ENCODE results near the gene HIBCH. TPM values are rescaled to one million over a fixed set of nuclear protein-coding genes. Genes with fewer than 3 reads are reported as not detected.
"Not testable (repeated sequence)": the region's sequence is repeated elsewhere in the genome, so short reads cannot be mapped to it uniquely, and the experiment has no call there.

The HIBCH gene
- total and polyA plus RNA-seq, 2 donors from 2014 or later, result 35.7 to 115 TPM

DNA sequence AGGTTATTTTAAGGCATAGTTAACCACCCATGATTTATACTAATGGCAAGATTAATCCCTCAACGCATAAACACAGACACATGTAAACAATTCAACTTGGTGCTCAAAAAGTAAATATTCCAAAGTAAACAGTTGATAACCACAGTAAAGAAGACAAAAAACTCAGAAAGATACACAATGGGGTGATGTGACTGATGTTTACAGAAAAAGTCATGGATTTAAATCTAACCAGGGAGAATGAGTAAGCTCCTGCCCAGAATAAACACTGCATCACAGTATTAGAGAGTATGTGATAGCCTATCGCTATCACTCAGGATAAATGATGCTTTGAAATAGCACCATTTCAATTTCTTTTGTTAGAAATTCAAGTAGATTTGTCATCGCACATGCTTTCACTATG lies 49.3 kb downstream of the HIBCH start:
- Histone ChIP-seq H3K27me3 (ENCODE audit: control insufficient read depth, insufficient read depth, low read length) (no peaks in the 10 kb centered on the region), H3K9ac (ENCODE audit: low read length in 3 of 3) (no peak overlapping the region), H3K4me3 (ENCODE audit: low read length in 3 of 3) (no peak overlapping the region), H3K9me3 (ENCODE audit: control insufficient read depth in 2 of 3, insufficient read depth in 1 of 3, low read length in 3 of 3) (no peaks in the 10 kb centered on the region), H3K4me1 (ENCODE audit: control insufficient read depth in 2 of 3, insufficient read depth in 2 of 3, low read depth in 1 of 3, low read length in 3 of 3) (no peaks in the 10 kb centered on the region), H3K36me3 (ENCODE audit: control insufficient read depth in 2 of 3, insufficient read depth in 3 of 3, low read length in 3 of 3) (no peaks in the 10 kb centered on the region), H3K27ac (ENCODE audit: low read depth in 2 of 2, low read length in 2 of 2) (no peak overlapping the region)
- TF ChIP-seq, protein P1, sequence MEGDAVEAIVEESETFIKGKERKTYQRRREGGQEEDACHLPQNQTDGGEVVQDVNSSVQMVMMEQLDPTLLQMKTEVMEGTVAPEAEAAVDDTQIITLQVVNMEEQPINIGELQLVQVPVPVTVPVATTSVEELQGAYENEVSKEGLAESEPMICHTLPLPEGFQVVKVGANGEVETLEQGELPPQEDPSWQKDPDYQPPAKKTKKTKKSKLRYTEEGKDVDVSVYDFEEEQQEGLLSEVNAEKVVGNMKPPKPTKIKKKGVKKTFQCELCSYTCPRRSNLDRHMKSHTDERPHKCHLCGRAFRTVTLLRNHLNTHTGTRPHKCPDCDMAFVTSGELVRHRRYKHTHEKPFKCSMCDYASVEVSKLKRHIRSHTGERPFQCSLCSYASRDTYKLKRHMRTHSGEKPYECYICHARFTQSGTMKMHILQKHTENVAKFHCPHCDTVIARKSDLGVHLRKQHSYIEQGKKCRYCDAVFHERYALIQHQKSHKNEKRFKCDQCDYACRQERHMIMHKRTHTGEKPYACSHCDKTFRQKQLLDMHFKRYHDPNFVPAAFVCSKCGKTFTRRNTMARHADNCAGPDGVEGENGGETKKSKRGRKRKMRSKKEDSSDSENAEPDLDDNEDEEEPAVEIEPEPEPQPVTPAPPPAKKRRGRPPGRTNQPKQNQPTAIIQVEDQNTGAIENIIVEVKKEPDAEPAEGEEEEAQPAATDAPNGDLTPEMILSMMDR (IDR thresholded peaks at IDR 0.05; ENCODE audit: borderline replicate concordance, extremely low read depth, insufficient read depth), result no peak
- FAIRE-seq, result no peak
- intact Hi-C loops (cut with DNase I), result no loop called here
- DNase-seq, result no peak

DNA sequence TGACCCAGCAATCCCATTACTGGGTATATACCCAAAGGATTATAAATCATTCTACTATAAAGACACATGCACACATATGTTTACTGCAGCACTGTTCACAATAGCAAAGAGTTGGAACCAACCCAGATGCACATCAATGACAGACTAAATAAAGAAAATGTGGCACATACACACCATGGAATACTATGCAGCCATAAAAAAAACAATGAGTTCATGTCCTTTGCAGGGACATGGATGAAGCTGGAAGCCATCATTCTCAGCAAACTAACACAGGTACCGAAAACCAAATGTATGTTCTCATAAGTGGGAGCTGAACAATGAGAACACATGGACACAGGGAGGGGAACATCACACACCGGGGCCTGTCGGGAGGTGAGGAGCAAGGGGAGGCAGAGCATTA lies 49.9 kb downstream of the HIBCH start:
- FAIRE-seq; H3K9me3 ChIP-seq (ENCODE audit: control insufficient read depth in 2 of 3, insufficient read depth in 1 of 3, low read length in 3 of 3); H3K27ac ChIP-seq (ENCODE audit: low read depth in 2 of 2, low read length in 2 of 2); H3K36me3 ChIP-seq (ENCODE audit: control insufficient read depth in 2 of 3, insufficient read depth in 3 of 3, low read length in 3 of 3); H3K4me1 ChIP-seq (ENCODE audit: control insufficient read depth in 2 of 3, insufficient read depth in 2 of 3, low read depth in 1 of 3, low read length in 3 of 3); H3K4me3 ChIP-seq (ENCODE audit: low read length in 3 of 3); DNase-seq; H3K27me3 ChIP-seq (ENCODE audit: control insufficient read depth, insufficient read depth, low read length); H3K9ac ChIP-seq (ENCODE audit: low read length in 3 of 3); intact Hi-C loops (cut with DNase I): not testable (repeated sequence)

GRCh38 chr2:190267302-190267701 lies 52.3 kb downstream of the HIBCH start:
- no peak overlapping the region for H3K4me3 ChIP-seq (ENCODE audit: low read length in 3 of 3)
- TF ChIP-seq, protein P1 (IDR thresholded peaks at IDR 0.05; ENCODE audit: borderline replicate concordance, extremely low read depth, insufficient read depth), result no peak
- H3K4me1 ChIP-seq (ENCODE audit: control insufficient read depth in 2 of 3, insufficient read depth in 2 of 3, low read depth in 1 of 3, low read length in 3 of 3), result no peaks in the 10 kb centered on the region
- intact Hi-C loops (cut with DNase I), result no loop called here
- no peak for FAIRE-seq
- H3K27ac ChIP-seq (ENCODE audit: low read depth in 2 of 2, low read length in 2 of 2), result no peak overlapping the region
- no peak for DNase-seq
- H3K27me3 ChIP-seq (ENCODE audit: control insufficient read depth, insufficient read depth, low read length), result no peaks in the 10 kb centered on the region
- no peak overlapping the region for H3K9ac ChIP-seq (ENCODE audit: low read length in 3 of 3)
- H3K36me3 ChIP-seq (ENCODE audit: control insufficient read depth in 2 of 3, insufficient read depth in 3 of 3, low read length in 3 of 3), result no peaks in the 10 kb centered on the region
- peaks cover 0 to 3% (median 0%) of the 10 kb centered on the region in 3 donors for H3K9me3 ChIP-seq (ENCODE audit: control insufficient read depth in 2 of 3, insufficient read depth in 1 of 3, low read length in 3 of 3)

- DNase-seq, result no peak
- TF ChIP-seq, protein P1 (IDR thresholded peaks at IDR 0.05; ENCODE audit: borderline replicate concordance, extremely low read depth, insufficient read depth), result no peak
- H3K9me3 ChIP-seq (ENCODE audit: control insufficient read depth in 2 of 3, insufficient read depth in 1 of 3, low read length in 3 of 3), result peaks cover 0 to 3% (median 0%) of the 10 kb centered on the region in 3 donors
- H3K27ac ChIP-seq (ENCODE audit: low read depth in 2 of 2, low read length in 2 of 2), result no peak overlapping the region
- no peak for FAIRE-seq
- H3K4me3 ChIP-seq (ENCODE audit: low read length in 3 of 3), result no peak overlapping the region
- H3K9ac ChIP-seq (ENCODE audit: low read length in 3 of 3), result no peak overlapping the region
- H3K36me3 ChIP-seq (ENCODE audit: control insufficient read depth in 2 of 3, insufficient read depth in 3 of 3, low read length in 3 of 3), result no peaks in the 10 kb centered on the region
- intact Hi-C loops (cut with DNase I), result no loop called here
- no peaks in the 10 kb centered on the region for H3K27me3 ChIP-seq (ENCODE audit: control insufficient read depth, insufficient read depth, low read length)
- no peaks in the 10 kb centered on the region for H3K4me1 ChIP-seq (ENCODE audit: control insufficient read depth in 2 of 3, insufficient read depth in 2 of 3, low read depth in 1 of 3, low read length in 3 of 3)
Observed at GRCh38 chr2:190266314-190266713, 53.3 kb downstream of the HIBCH start.

Data from kidney (tissue), 14 donors.